PC-9 (cell line): Measurements from ENCODE around the gene MAPK12. TPM values are rescaled to one million over a fixed set of nuclear protein-coding genes. Genes with fewer than 3 reads are reported as not detected.

Experiments
- BruUV-seq: library from RNA; stranded (reverse); fragments of 400-500 nt; replicated peaks from 2 replicates; lab custom pipeline; 2021; lab: Mats Ljungman, UMichigan
- CTCF ChIA-PET: fragments of 300-600 bp; sonication (Branson Sonifier 250); formaldehyde crosslinking; loops from one replicate; lab custom pipeline; 2022; ENCODE audit warnings: antibody characterized with exemption; lab: Charles Lee
- POLR2A ChIA-PET: fragments of 300-600 bp; sonication (Branson Sonifier 250); formaldehyde crosslinking; loops from one replicate; lab custom pipeline; 2022; ENCODE audit warnings: antibody characterized with exemption; ENCODE audit not compliant: unreplicated experiment; lab: Charles Lee
- DNase-seq, 2 experiments: peaks; one replicate each; pipeline versions ENCODE4 v3.0.0 to v3.0.0-alpha.2; 2015 to 2022; ENCODE audit warnings: mixed read lengths in 1 of 2
- H2AFZ ChIP-seq: fragments of 200-600 bp; sonication (generic); 2 replicates; pipeline ENCODE4 v1.8.1; 2017; ENCODE audit warnings: antibody characterized with exemption
- H3F3A ChIP-seq: fragments of 200-600 bp; sonication (generic); 2 replicates; pipeline ENCODE4 v1.8.1; 2017; ENCODE audit warnings: antibody characterized with exemption, mild to moderate bottlenecking, low read depth; ENCODE audit not compliant: insufficient read depth
- H3K27ac ChIP-seq: fragments of 200-600 bp; sonication (generic); 2 replicates; pipeline ENCODE4 v1.6.1; 2016; ENCODE audit warnings: mixed run types
- H3K27me3 ChIP-seq: fragments of 200-600 bp; sonication (generic); 2 replicates; pipeline ENCODE4 v1.6.1; 2016; ENCODE audit warnings: low read depth, mixed run types; ENCODE audit not compliant: insufficient read depth
- H3K36me3 ChIP-seq: fragments of 200-600 bp; sonication (generic); 2 replicates; pipeline ENCODE4 v1.6.1; 2016; ENCODE audit warnings: low read depth, mixed run types
- H3K4me1 ChIP-seq: fragments of 200-600 bp; sonication (generic); replicated peaks from 2 replicates; pipeline ENCODE4 v1.6.1; 2016; ENCODE audit warnings: mixed run types; ENCODE audit not compliant: insufficient read depth
- H3K4me2 ChIP-seq: fragments of 200-600 bp; sonication (generic); 2 replicates; pipeline ENCODE4 v1.6.1; 2017; ENCODE audit warnings: mixed run types
- H3K4me3 ChIP-seq: fragments of 200-600 bp; sonication (generic); 2 replicates; pipeline ENCODE4 v1.6.1; 2016; ENCODE audit warnings: mixed run types
- H3K79me2 ChIP-seq: fragments of 200-600 bp; sonication (generic); 2 replicates; pipeline ENCODE4 v1.6.1; 2017; ENCODE audit warnings: low read depth, mixed run types
- H3K9me2 ChIP-seq: fragments of 200-600 bp; sonication (generic); 2 replicates; pipeline ENCODE4 v1.8.1; 2017; ENCODE audit warnings: mild to moderate bottlenecking; ENCODE audit not compliant: insufficient read depth
- H3K9me3 ChIP-seq: fragments of 200-600 bp; sonication (generic); 2 replicates; pipeline ENCODE4 v1.8.1; 2016; ENCODE audit warnings: low read depth; ENCODE audit not compliant: insufficient read depth
- H4K20me1 ChIP-seq: fragments of 200-600 bp; sonication (generic); 2 replicates; pipeline ENCODE4 v1.8.1; 2017; ENCODE audit not compliant: insufficient read depth
- CTCF ChIP-seq: fragments of 200-600 bp; sonication (generic); conservative IDR thresholded peaks from 2 replicates; pipeline ENCODE4 v1.6.1; 2017; ENCODE audit warnings: mixed run types, antibody characterized with exemption, mild to moderate bottlenecking, moderate library complexity
- EZH2 ChIP-seq: fragments of 200-600 bp; sonication (generic); IDR thresholded peaks from 2 replicates; pipeline ENCODE4 v1.8.0; 2017; ENCODE audit warnings: antibody characterized with exemption, low read depth
- intact Hi-C: fragments of 100-400 bp; cut with micrococcal nuclease; formaldehyde crosslinking; loops from one replicate; pipeline ENCODE4 v1.10.0; 2022; ENCODE audit not compliant: unreplicated experiment
- total RNA-seq: library from RNA; stranded (reverse); gene quantifications from 2 replicates; pipeline ENCODE4 v1.2.3, GENCODE V29; 2021

The MAPK12 gene
- total RNA-seq, 1 experiment from 2014 or later: 48.5 TPM

- Histone ChIP-seq H3K4me3 (no peak overlapping the region), H3K4me2 (no peak overlapping the region), H3K9me2 (no peaks in the 10 kb centered on the region), H3K9me3 (no peaks in the 10 kb centered on the region), H3K4me1 (peaks cover 12% of the 10 kb centered on the region), H2AFZ (no peak overlapping the region), H3K79me2 (peaks cover 22% of the 10 kb centered on the region), H3K36me3 (0 out of 2 replicates have a peak, but pooled peaks cover 3% of the 10 kb centered on the region), H3F3A (peaks cover 48% of the 10 kb centered on the region; the same call in 1 of the 2 replicates), H3K27ac (no peak overlapping the region), H4K20me1 (peaks cover 19% of the 10 kb centered on the region), H3K27me3 (no peaks in the 10 kb centered on the region)
- ChIA-PET POLR2A (no interaction called here), CTCF (no interaction called here)
- DNase-seq: no peak
- intact Hi-C loops: loop anchor here (2.0 to 5.0 kb wide), 2 partner anchors 73 to 368 kb away; partner anchors contain the start of gene DENND6B
- TF ChIP-seq EZH2: no peak
- TF ChIP-seq CTCF: no peak
- BruUV-seq: no TSS peak
Measured at GRCh38 chr22:50253941-50254340, 7.5 kb downstream of the MAPK12 start.

GRCh38 chr22:50253046-50253915 is 8.2 kb downstream of the MAPK12 start:
- no TSS peak for BruUV-seq
- H3K79me2 ChIP-seq: peaks cover 21% of the 10 kb centered on the region
- ChIA-PET CTCF (interaction anchor here (0.6 to 0.8 kb wide), 3 partner anchors 9 to 310 kb away, joined by 3 to 24 read pairs (median 4); no protein-coding TSS in a partner anchor), POLR2A (no interaction called here)
- H3K4me3 ChIP-seq: no peak overlapping the region
- no peak overlapping the region for H3K27ac ChIP-seq
- DNase-seq: no peak
- H3K27me3 ChIP-seq: no peaks in the 10 kb centered on the region
- H3K4me1 ChIP-seq: peaks cover 12% of the 10 kb centered on the region
- H3K9me2 ChIP-seq: no peaks in the 10 kb centered on the region
- H3K4me2 ChIP-seq: no peak overlapping the region
- no peaks in the 10 kb centered on the region for H3K9me3 ChIP-seq
- peaks cover 44% of the 10 kb centered on the region; the same call in 1 of the 2 replicates for H3F3A ChIP-seq
- TF ChIP-seq CTCF (no peak), EZH2 (no peak)
- intact Hi-C loops: loop anchor here (2.0 to 5.0 kb wide), 2 partner anchors 74 to 369 kb away; partner anchors contain the start of gene DENND6B
- H4K20me1 ChIP-seq: peaks cover 25% of the 10 kb centered on the region
- H2AFZ ChIP-seq: no peak overlapping the region
- 0 out of 2 replicates have a peak, but pooled peaks cover 3% of the 10 kb centered on the region for H3K36me3 ChIP-seq

GRCh38 chr22:50252082-50253045 is 9.1 kb downstream of the MAPK12 start:
- H3K4me3 ChIP-seq: no peak overlapping the region
- no peaks in the 10 kb centered on the region for H3K27me3 ChIP-seq

More at GRCh38 chr22:50252082-50253045, 9.1 kb downstream of the MAPK12 start:
- no TSS peak for BruUV-seq
- peaks cover 27% of the 10 kb centered on the region for H4K20me1 ChIP-seq
- ChIA-PET CTCF (interaction anchor here (0.6 to 0.8 kb wide), 3 partner anchors 10 to 311 kb away, joined by 3 to 24 read pairs (median 4); no protein-coding TSS in a partner anchor), POLR2A (no interaction called here)
- peaks cover 48% of the 10 kb centered on the region; the same call in 1 of the 2 replicates for H3F3A ChIP-seq
- no peaks in the 10 kb centered on the region for H3K9me3 ChIP-seq
- peak; percentile 74 to 83 for DNase-seq
- intact Hi-C loops: loop anchor here (1.0 to 5.0 kb wide), 3 partner anchors 74 to 370 kb away; partner anchors contain the start of gene DENND6B
- peaks cover 26% of the 10 kb centered on the region for H3K79me2 ChIP-seq
- H3K4me2 ChIP-seq: no peak overlapping the region
- no peaks in the 10 kb centered on the region for H3K9me2 ChIP-seq
- TF ChIP-seq CTCF (peak; percentile 91), EZH2 (no peak)
- 0 out of 2 replicates have a peak, but pooled peaks cover 11% of the 10 kb centered on the region for H3K36me3 ChIP-seq
- H2AFZ ChIP-seq: no peak overlapping the region
- peaks cover 12% of the 10 kb centered on the region for H3K4me1 ChIP-seq
- H3K27ac ChIP-seq: no peak overlapping the region
